GM20000 (cell line): ENCODE results near the gene JAKMIP1.

Source experiments
- DNase-seq: peaks from one replicate; pipeline ENCODE4 v3.0.0; 2012; ENCODE audit warnings: low spot score
- TF ChIP-seq, protein P1 (sequence below): IDR thresholded peaks from 2 replicates; pipeline ENCODE4 v1.5.1; 2012; ENCODE audit warnings: mild to moderate bottlenecking, control low read depth; ENCODE audit errors: extremely low read depth, missing control alignments

Gene JAKMIP1

DNA sequence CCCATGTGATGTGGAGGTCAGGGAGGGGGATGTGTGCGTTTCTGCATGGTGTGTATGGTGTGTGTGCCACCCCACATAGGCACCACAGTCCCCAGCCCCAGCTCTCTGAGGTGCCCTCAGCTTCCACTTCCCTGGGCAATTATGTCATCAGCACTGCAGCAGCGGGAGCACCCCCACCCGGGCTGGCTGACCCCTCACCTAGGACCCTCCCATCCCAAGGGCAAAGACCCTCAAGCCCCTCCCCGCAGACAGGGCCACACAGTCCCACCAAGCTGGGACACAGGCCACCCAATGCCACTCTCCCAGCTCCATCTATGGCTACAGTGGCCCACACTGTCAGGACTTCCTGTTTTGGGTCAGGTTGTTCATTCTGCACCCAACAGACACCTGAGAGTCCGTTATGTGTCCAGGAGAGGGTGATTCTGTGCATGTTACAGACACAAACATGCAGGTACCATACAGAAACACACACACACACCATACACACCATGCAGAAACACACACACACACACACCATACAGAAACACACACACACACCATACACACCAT is 75.2 kb downstream of the JAKMIP1 start:
- DNase-seq = no peak

DNA sequence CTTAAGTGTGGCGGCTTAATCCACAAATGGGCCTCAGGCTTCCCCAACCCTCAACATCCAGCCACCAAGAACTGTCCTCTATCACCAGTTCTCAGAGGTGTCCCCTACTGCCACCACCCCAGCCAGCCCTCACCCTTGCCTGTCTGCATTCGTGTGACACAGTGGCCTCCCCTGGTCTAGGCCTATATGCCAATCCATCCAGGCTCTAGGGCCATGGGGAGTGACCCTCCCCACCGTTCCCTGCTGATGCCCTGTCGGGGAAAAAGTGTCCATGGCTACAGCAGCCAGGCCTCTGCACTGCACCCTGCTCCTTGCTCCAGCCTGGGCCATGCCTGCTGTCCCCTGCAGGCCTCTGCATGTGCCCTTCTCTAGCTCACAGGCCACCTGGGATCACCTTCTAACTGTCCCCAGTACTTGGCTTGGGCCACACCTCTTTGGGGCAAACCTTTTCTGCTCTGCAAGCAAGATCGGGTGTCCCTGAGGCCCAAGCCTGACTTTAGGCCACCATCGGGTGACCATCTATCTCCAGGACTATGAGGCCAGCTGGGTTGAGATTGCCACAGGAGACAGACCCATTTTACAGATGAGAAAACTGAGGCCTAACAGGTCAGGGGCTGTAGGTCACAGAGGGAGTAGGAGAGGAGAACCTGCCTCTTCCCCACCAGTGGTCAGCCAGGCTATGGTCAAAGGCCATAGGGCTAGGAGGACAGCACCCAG is 75.8 kb downstream of the JAKMIP1 start:
- TF ChIP-seq, protein P1, sequence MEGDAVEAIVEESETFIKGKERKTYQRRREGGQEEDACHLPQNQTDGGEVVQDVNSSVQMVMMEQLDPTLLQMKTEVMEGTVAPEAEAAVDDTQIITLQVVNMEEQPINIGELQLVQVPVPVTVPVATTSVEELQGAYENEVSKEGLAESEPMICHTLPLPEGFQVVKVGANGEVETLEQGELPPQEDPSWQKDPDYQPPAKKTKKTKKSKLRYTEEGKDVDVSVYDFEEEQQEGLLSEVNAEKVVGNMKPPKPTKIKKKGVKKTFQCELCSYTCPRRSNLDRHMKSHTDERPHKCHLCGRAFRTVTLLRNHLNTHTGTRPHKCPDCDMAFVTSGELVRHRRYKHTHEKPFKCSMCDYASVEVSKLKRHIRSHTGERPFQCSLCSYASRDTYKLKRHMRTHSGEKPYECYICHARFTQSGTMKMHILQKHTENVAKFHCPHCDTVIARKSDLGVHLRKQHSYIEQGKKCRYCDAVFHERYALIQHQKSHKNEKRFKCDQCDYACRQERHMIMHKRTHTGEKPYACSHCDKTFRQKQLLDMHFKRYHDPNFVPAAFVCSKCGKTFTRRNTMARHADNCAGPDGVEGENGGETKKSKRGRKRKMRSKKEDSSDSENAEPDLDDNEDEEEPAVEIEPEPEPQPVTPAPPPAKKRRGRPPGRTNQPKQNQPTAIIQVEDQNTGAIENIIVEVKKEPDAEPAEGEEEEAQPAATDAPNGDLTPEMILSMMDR = no peak
- DNase-seq = no peak

More for the DNA sequence above, 75.2 kb downstream of the JAKMIP1 start:
- TF ChIP-seq, protein P1 = no peak

DNA sequence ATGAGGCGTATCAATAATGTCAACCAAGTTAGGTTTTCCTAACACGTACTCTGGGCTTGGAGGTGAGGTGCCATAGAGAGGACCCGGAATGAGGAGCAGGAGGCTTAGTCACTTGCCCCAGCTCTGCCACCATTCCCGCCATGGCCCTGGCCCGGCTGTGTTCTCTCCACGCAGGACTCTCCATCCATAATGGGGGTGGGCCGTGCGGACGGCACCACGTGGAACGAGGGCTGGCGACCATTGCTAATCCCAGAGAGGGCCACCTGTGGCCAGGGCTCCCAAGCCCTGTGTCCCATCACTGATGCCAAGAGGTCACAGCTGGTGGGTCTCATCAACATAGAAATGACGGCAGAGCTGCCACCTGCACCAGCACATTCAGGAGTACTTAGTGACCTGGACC is 76.4 kb downstream of the JAKMIP1 start:
- DNase-seq = no peak
- TF ChIP-seq, protein P1 = no peak

DNA sequence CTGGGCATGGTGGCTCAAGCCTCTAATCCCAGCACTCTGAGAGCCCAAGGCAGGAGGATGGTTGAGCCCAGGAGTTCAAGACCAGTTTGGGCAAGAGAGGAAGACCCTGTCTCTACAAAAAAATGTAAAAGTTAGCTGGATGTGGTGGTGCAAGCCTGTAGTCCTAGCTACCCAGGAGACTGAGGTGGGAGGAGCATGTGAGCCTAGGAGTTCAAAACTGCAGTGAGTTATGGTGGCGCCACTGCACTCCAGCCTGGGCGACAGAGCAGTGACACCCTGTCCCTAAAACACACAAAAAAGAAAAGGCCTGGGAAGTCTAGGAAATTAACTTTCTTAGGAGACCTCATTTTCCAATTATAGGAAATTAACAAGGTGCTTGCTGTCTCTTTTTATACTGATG is 76.8 kb downstream of the JAKMIP1 start:
- no peak for DNase-seq

DNA sequence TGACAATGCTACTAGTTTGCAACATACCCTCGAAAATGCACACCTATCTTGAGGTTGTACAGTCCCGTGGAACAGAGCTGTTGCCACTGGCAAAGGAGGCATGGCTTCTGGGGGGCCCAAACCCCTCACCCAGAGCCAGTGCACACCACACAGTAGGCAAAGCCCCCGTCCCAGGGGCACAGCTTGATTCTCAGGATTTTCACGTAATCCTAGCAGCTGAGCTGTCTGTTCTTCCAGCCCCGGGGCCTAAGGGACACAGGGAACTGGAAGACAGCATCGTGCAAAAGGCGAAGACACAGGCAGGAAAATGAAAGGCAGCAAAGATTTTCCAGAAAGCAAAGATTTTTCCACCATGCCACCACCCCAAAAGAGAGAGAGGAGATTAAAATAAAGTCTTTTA is 77.2 kb downstream of the JAKMIP1 start:
- TF ChIP-seq, protein P1 = no peak
- no peak for DNase-seq

More for the DNA sequence above, 76.8 kb downstream of the JAKMIP1 start:
- TF ChIP-seq, protein P1 = no peak

DNA sequence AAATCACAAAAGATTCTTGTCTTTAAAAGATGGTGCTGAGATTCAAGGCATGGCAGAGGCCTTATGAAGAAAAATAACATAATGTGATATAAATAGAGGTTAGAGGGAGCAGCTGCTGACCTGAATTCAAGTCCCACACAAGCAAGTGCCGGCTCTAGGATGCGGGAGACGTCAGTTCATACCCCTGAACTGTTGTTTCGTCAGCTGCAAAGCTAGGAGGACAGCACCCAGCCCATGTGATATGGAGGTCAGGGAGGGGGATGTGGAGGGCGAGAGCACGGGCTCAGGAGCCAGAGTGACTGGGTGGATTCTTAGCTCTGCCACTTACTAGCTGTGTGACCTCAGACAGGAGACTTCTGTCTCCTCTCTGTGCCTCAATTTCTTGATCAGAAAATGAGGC is 77.9 kb downstream of the JAKMIP1 start:
- TF ChIP-seq, protein P1 = no peak
- no peak for DNase-seq

DNA sequence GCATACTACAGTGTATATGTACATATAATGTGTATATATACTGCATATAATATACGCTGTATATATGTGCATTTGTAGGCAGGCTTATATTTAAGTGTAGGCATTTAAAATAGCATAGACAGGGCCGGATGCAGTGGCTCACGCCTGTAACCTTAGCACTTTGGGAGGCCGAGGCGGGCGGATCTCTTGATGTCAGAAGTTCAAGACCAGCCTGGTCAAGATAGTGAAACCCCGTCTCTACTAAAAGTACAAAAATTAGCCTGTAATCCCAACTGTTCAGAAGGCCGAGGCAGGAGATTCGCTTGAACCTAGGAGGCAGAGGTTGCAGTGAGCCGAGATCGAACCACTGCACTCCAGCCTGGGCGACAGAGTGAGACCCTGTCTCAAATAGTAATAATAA is 78.4 kb downstream of the JAKMIP1 start:
- TF ChIP-seq, protein P1 = no peak
- DNase-seq = no peak
